Gastrocnemius medialis (tissue), 4 donors: ENCODE data around the gene HFM1. TPM values are rescaled to one million over a fixed set of nuclear protein-coding genes. Genes with fewer than 3 reads are reported as not detected.
"Not testable (repeated sequence)": the region's sequence is repeated elsewhere in the genome, so short reads cannot be mapped to it uniquely, and the experiment has no call there.

ENCODE experiments used
- ATAC-seq, 2 donors: fragments of 150-250 bp; one replicate each; pipeline ENCODE4 v1.9.1; 2016
- DNase-seq, 2 donors: peaks; one replicate each; pipeline ENCODE4 v3.0.0-alpha.2; 2019
- H3K27ac ChIP-seq, 4 donors: fragments of 200-600 bp; sonication (generic); 1 replicate in 1 of 4; 2 replicates in 3 of 4; pipeline ENCODE4 v1.5.1; 2016 to 2018; ENCODE audit warnings: mild to moderate bottlenecking in 2 of 4, moderate library complexity in 1 of 4
- H3K27me3 ChIP-seq, 3 donors: fragments of 200-600 bp; sonication (generic) in 2 of 3; 1 replicate in 1 of 3; 2 replicates in 2 of 3; pipeline versions ENCODE4 v1.5.1 to v1.6.0; 2016 to 2019; ENCODE audit warnings: mild to moderate bottlenecking in 1 of 3, moderate library complexity in 1 of 3
- H3K36me3 ChIP-seq, 2 donors: fragments of 200-600 bp; sonication (generic) in 1 of 2; one replicate each; pipeline ENCODE4 v1.5.1; 2017 to 2018
- H3K4me1 ChIP-seq, 2 donors: fragments of 200-600 bp; sonication (generic) in 1 of 2; one replicate each; pipeline ENCODE4 v1.5.1; 2016 to 2017; ENCODE audit warnings: mild to moderate bottlenecking in 2 of 2
- H3K4me3 ChIP-seq, 4 donors: fragments of 200-600 bp; sonication (generic) in 3 of 4; 1 replicate in 1 of 4; 2 replicates in 3 of 4; pipeline ENCODE4 v1.5.1; 2016 to 2019; ENCODE audit warnings: mild to moderate bottlenecking in 2 of 4
- H3K9me3 ChIP-seq, 3 donors: fragments of 200-600 bp; sonication (generic) in 2 of 3; 1 replicate in 1 of 3; 2 replicates in 2 of 3; pipeline ENCODE4 v1.5.1; 2016 to 2019
- CTCF ChIP-seq, 5 experiments: fragments of 450-650 bp in 3 of 5; fragments of 200-600 bp in 2 of 5; sonication (generic) in 2 of 5; IDR thresholded peaks in 4 of 5; conservative IDR thresholded peaks in 1 of 5; 1 replicate in 4 of 5; 2 replicates in 1 of 5; pipeline ENCODE4 v1.5.1; 2016 to 2019; ENCODE audit warnings: antibody characterized with exemption in 5 of 5, mild to moderate bottlenecking in 3 of 5, moderate library complexity in 3 of 5
- POLR2A ChIP-seq, 2 donors: fragments of 450-650 bp; IDR thresholded peaks; one replicate each; pipeline ENCODE4 v1.6.1; 2017; ENCODE audit warnings: antibody characterized with exemption in 2 of 2, mild to moderate bottlenecking in 2 of 2, moderate library complexity in 2 of 2
- in situ Hi-C, 4 donors: fragments of 200-750 bp; cut with MboI; loops; one replicate each; pipeline versions ENCODE4 v1.15.0 to v1.8.0; 2017; ENCODE audit warnings: low sequenced_read_pairs in 4 of 4
- intact Hi-C: fragments of 100-400 bp; cut with DNase I; formaldehyde crosslinking; loops from one replicate; pipeline ENCODE4 v1.15.1; 2023; ENCODE audit warnings: low total_unique reads
- total RNA-seq, 4 donors: library from RNA; depleted of rRNA; stranded (reverse); fragments of >200 nt; gene quantifications; one replicate each; pipeline versions ENCODE4 v1.1.0 to v1.2.3, GENCODE V29; 2016

The HFM1 gene, protein sequence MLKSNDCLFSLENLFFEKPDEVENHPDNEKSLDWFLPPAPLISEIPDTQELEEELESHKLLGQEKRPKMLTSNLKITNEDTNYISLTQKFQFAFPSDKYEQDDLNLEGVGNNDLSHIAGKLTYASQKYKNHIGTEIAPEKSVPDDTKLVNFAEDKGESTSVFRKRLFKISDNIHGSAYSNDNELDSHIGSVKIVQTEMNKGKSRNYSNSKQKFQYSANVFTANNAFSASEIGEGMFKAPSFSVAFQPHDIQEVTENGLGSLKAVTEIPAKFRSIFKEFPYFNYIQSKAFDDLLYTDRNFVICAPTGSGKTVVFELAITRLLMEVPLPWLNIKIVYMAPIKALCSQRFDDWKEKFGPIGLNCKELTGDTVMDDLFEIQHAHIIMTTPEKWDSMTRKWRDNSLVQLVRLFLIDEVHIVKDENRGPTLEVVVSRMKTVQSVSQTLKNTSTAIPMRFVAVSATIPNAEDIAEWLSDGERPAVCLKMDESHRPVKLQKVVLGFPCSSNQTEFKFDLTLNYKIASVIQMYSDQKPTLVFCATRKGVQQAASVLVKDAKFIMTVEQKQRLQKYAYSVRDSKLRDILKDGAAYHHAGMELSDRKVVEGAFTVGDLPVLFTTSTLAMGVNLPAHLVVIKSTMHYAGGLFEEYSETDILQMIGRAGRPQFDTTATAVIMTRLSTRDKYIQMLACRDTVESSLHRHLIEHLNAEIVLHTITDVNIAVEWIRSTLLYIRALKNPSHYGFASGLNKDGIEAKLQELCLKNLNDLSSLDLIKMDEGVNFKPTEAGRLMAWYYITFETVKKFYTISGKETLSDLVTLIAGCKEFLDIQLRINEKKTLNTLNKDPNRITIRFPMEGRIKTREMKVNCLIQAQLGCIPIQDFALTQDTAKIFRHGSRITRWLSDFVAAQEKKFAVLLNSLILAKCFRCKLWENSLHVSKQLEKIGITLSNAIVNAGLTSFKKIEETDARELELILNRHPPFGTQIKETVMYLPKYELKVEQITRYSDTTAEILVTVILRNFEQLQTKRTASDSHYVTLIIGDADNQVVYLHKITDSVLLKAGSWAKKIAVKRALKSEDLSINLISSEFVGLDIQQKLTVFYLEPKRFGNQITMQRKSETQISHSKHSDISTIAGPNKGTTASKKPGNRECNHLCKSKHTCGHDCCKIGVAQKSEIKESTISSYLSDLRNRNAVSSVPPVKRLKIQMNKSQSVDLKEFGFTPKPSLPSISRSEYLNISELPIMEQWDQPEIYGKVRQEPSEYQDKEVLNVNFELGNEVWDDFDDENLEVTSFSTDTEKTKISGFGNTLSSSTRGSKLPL (N-terminal part only)
- 1 to 10 TPM in 3 of 4 donors, under 1 TPM in 1; 0.58 to 1.9 (median 1.4) TPM for total RNA-seq

DNA sequence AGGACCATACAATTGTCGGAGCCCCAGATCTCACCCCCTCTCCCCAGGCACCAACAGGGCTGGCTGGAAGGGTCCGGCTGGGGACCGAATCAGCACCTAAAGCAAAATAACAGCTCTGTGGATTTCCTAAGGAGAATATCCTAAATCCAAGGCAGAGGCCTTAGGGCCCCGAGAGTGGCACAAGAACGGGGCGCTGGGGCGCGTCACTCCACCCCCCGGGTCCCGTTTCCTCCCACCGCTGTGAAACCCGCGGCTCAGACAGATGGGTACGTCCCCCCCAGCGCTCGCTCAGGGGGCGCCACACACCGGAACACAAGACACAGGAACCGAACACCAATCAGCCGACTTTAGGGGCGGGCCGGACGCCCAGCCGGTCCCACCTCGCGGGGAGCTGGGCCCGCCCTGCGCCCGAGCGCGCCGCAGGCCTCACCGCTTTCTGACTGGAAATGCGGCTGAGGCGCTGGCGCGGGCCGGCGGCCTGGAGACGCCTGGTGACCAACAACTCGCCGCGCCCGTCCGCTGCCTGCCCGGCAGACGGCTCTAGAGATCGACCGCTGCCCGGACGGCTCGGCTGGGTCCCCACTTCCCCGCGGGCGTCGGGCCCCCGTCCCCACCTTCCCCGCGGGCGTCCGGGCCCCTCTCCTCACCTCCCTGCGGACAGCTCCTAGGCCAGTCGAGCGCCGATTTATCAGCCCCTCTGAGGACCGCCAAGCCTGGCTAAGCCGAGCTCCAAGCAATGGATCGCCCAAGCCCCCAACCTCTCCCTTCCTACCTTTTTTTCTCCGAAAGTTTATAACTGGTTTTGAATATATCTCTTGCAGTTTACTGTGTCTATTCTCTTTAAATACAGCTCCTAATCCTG is at the start of gene HFM1:
Gene HFM1 (minus strand): TSS at position 687 of the 862 bp plus-strand sequence. CDS start 3,755 bp downstream, outside the sequence.
- peak; percentile 91 to 92 for ATAC-seq
- TF ChIP-seq POLR2A (IDR thresholded peaks at IDR 0.05), result peak; percentile 41 to 53
- no peak for TF ChIP-seq CTCF (IDR thresholded peaks at IDR 0.05 in 4 of 5, conservative IDR thresholded peaks at IDR 0.05 in 1 of 5)
- intact Hi-C loops, result loop anchor here (5.0 to 10.0 kb wide), 4 partner anchors 98 to 890 kb away; partner anchors contain the start of genes CDC7, GLMN and RPAP2
- Histone ChIP-seq H3K4me3 (peak within 1 kb of the TSS; percentile 67 to 79 (median 74)), H3K4me1 (peaks cover 0 to 4% of the 10 kb centered on the region in 2 donors), H3K9me3 (no peaks in the 10 kb centered on the region), H3K27ac (peak within 1 kb of the TSS; percentile 84 to 93 (median 90)), H3K27me3 (no peaks in the 10 kb centered on the region), H3K36me3 (no peaks in the 10 kb centered on the region)
- in situ Hi-C loops, result loop anchor here in 1 of 4 donors (5.0 kb wide), 1 partner anchor 127 kb away; no protein-coding TSS in a partner anchor
- DNase-seq, result peak; percentile 40 to 68

GRCh38 chr1:91454136-91454535 is 49.5 kb upstream of the HFM1 start:
- TF ChIP-seq CTCF (IDR thresholded peaks at IDR 0.05 in 4 of 5, conservative IDR thresholded peaks at IDR 0.05 in 1 of 5), result no peak
- TF ChIP-seq POLR2A (IDR thresholded peaks at IDR 0.05), result no peak
- Histone ChIP-seq H3K27me3 (no peaks in the 10 kb centered on the region), H3K27ac (no peak overlapping the region), H3K4me1 (no peaks in the 10 kb centered on the region), H3K36me3 (no peaks in the 10 kb centered on the region), H3K4me3 (no peak overlapping the region), H3K9me3 (no peaks in the 10 kb centered on the region)
- intact Hi-C loops (no loop called here), in situ Hi-C loops (no loop called here)
- ATAC-seq (no peak), DNase-seq (no peak)

- no peak for TF ChIP-seq CTCF (IDR thresholded peaks at IDR 0.05 in 4 of 5, conservative IDR thresholded peaks at IDR 0.05 in 1 of 5)
- TF ChIP-seq POLR2A (IDR thresholded peaks at IDR 0.05), result no peak
- Histone ChIP-seq H3K27me3 (no peaks in the 10 kb centered on the region), H3K27ac (no peak overlapping the region), H3K36me3 (no peaks in the 10 kb centered on the region), H3K9me3 (no peaks in the 10 kb centered on the region), H3K4me1 (no peaks in the 10 kb centered on the region), H3K4me3 (no peak overlapping the region)
- intact Hi-C loops (no loop called here), in situ Hi-C loops (no loop called here)
- no peak for ATAC-seq
- DNase-seq, result no peak
Observed at GRCh38 chr1:91450260-91450659, 45.6 kb upstream of the HFM1 start.

GRCh38 chr1:91447782-91448181 is 43.1 kb upstream of the HFM1 start:
- H3K4me3 ChIP-seq, H3K4me1 ChIP-seq, in situ Hi-C loops, DNase-seq, ATAC-seq, H3K27me3 ChIP-seq, intact Hi-C loops, H3K9me3 ChIP-seq, H3K27ac ChIP-seq, H3K36me3 ChIP-seq: not testable (repeated sequence)

DNA sequence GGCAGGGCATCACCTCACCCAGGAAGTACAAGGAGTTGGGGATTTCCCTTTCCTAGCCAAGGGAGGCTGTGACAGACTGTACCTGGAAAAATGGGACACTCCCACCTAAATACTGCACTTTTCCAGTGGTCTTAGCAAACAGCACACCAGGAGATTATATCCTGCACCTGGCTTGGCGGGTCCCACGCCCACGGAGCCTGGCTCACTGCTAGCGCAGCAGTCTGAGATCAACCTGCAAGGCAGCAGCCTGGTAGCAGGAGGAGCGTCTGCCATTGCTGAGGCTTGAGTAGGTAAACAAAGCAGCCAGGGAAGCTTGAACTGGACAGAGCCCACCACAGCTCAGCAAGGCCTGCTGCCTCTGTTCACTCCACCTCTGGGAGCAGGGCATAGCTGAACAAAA is 37.3 kb upstream of the HFM1 start:
- in situ Hi-C loops, H3K27ac ChIP-seq, H3K4me3 ChIP-seq, H3K27me3 ChIP-seq, H3K4me1 ChIP-seq, DNase-seq, H3K9me3 ChIP-seq, intact Hi-C loops, H3K36me3 ChIP-seq, ATAC-seq: not testable (repeated sequence)
